ENCODE results near the gene GRIN2C.

GRIN2C gene

DNA sequence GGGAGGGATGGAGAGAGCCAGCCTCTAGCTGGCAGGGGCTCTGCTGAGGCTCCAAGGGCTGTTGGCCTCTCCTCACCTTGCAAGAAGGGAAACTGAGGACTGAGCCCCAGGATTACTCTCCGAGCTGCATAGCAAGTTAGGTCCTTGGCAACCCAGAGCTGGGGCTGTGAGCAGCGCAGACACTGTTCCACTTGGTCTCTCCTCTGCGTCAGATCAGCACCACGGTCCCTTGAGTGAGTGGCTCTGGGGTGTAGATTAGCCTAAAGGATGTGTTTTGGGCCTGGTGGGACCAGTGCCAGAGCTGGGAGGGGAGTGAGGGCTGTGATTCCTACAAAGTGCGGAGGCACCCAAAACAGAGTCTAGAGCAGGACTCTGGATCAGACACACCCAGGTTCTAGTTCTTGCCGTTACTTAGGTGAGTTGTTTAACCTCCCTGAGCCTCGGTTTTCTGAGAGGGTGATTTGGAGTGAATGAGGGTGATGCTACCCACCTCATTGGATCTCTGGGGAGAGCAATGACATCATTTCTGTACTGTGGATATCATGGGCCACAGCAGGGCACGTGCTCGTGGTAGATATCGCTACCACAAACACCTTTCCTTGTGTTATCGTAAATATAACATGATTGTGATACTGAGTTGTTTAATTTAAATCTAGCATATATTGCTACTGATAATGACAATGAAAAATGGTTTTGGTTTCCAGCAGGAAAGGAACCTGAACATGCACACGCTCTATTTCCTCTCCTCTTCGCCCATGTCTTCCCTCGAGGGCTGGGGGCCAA, 41.9 kb upstream of the GRIN2C start:
- TF ChIP-seq, protein P1, sequence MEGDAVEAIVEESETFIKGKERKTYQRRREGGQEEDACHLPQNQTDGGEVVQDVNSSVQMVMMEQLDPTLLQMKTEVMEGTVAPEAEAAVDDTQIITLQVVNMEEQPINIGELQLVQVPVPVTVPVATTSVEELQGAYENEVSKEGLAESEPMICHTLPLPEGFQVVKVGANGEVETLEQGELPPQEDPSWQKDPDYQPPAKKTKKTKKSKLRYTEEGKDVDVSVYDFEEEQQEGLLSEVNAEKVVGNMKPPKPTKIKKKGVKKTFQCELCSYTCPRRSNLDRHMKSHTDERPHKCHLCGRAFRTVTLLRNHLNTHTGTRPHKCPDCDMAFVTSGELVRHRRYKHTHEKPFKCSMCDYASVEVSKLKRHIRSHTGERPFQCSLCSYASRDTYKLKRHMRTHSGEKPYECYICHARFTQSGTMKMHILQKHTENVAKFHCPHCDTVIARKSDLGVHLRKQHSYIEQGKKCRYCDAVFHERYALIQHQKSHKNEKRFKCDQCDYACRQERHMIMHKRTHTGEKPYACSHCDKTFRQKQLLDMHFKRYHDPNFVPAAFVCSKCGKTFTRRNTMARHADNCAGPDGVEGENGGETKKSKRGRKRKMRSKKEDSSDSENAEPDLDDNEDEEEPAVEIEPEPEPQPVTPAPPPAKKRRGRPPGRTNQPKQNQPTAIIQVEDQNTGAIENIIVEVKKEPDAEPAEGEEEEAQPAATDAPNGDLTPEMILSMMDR (IDR thresholded peaks at IDR 0.05; ENCODE audit: borderline replicate concordance, insufficient read depth, low read depth, low read length), result no peak
- H3K4me3 ChIP-seq (ENCODE audit: low read depth, low read length), result no peak overlapping the region

DNA sequence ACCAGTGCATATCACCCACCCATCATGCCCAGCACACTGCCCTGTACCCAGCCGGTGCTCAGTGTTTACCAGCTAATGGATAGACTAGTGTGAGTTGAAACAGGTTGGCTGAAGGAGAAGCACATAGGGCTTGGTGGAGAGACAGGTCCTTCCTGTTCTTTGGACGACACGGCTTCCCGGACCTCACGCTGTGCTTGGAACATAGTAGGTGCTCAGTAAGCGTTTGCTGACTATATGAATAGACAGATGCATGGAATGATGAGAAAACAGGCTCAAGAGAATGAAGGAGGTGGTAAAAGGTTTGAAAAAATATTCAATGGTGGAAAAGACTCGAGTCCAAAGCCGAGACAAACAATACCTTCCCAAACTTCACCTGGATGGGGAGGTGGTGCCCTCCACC, 40.5 kb upstream of the GRIN2C start:
- H3K4me3 ChIP-seq (ENCODE audit: low read depth, low read length), result no peak overlapping the region
- TF ChIP-seq, protein P1 (IDR thresholded peaks at IDR 0.05; ENCODE audit: borderline replicate concordance, insufficient read depth, low read depth, low read length), result no peak

DNA sequence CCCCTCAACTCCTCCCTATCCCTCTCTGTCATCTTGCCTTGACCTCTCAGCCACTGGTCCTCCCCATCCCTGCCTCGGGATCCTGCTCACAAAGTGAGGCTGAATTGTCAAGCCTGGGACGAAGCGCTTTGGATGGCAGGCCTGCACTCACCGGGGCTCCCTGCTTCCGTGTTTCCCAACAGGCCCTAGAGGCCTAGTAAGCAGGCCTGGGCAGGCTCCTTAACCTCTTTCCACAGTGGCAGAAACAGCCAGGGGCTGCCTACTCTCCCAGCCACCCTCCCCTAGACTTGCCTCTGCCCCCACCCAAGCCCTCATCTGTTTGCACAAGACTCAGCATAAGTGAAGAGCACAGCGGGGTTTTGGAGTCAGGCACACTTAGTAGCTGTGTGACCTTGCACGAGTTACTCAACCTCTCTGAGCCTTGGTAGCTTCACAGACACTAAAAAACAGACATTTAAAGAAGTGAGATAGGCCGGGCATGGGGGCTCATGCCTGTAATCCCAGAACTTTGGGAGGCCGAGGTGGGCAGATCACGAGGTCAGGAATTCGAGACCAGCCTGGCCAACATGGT, 38.8 kb upstream of the GRIN2C start:
- TF ChIP-seq, protein P1 (IDR thresholded peaks at IDR 0.05; ENCODE audit: borderline replicate concordance, insufficient read depth, low read depth, low read length), result no peak
- H3K4me3 ChIP-seq (ENCODE audit: low read depth, low read length), result no peak overlapping the region

DNA sequence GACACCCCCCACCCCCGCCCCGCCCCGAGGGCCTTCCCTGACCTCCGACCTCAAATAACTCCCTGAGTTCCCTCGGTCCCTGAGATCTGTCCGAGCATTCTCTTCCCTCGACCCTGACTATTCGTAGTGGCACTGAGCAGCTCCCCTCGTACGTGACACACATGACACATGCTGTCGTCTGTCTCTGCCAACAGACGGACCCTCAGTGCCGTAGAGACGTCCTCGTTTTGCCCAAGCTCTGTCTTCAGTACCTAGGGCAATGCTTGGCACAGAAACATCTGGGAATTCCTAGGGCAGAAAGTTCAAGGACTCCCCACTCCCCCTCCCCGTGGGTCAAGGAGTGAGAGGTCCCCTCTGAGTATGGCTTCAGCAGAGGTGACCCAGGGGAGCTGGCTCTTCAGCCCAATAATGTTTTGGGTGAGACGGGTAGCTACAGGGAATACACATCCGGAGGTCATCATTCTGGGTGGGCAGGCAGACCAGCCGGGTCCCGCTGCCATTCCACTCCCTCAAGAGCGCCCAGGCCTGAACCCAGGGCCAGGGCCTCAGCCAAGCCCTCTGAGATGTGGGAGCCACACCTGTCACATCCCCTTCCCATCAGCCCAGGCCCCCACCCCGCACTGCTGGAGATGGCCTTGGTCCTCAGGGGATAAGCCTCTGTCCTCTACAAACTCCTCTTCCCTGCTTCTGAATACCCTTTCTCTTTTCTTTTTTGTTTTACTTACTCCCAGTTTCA, 34.4 kb upstream of the GRIN2C start:
- TF ChIP-seq, protein P1 (IDR thresholded peaks at IDR 0.05; ENCODE audit: borderline replicate concordance, insufficient read depth, low read depth, low read length), result no peak
- no peak overlapping the region for H3K4me3 ChIP-seq (ENCODE audit: low read depth, low read length)

DNA sequence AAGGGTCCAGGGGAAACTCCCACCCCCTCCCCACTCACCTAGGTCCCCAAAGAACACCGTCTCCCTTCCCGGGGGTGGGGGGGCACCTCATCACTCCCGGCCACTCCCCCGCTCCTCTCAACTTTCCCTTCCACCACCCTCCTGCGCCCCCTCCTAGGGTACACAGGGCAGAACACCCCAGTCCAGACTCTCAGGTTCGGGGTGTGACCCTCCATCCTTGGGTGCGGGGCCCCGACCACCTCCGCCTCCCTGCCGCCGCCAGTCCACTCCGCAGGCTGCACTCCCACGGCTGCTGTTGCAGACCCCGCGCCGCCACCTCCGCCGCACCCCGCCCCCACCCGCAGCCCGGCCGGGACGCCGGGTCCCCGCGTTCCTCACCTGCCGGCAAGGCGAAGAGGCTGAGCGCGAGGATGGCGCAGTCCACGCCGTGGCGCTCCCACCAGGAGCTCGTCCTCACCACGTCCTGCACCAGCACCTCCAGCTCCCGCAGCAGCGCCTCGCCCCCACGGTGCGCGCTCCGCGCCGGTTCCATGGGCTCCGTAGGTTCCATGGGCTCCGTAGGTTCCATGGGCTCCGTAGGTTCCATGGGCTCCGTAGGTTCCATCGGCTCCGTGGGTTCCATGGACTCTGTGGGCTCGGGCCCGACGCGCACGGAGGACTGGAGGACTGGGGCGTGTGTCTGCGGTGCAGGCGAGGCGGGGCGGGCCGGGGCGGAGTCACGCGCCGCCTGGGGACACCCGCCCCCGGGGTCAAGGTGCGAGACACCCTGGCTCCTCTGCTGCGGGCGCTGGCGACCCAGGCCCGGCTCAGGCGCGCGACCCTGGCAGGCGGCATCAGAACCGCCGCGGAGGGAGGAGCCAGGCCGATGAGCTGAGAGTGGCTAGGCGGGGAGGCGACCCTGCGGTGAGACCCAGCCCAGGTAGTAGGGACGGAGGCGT, 33.6 kb upstream of the GRIN2C start, which contains the start of gene FADS6:
Gene FADS6, minus strand, starts transcription at position 660 of the 938 bp plus-strand sequence. Its CDS starts 38 bp downstream, at position 622.
- H3K4me3 ChIP-seq (ENCODE audit: low read depth, low read length), result no peak within 1 kb of the TSS
- TF ChIP-seq, protein P1 (IDR thresholded peaks at IDR 0.05; ENCODE audit: borderline replicate concordance, insufficient read depth, low read depth, low read length), result no peak

DNA sequence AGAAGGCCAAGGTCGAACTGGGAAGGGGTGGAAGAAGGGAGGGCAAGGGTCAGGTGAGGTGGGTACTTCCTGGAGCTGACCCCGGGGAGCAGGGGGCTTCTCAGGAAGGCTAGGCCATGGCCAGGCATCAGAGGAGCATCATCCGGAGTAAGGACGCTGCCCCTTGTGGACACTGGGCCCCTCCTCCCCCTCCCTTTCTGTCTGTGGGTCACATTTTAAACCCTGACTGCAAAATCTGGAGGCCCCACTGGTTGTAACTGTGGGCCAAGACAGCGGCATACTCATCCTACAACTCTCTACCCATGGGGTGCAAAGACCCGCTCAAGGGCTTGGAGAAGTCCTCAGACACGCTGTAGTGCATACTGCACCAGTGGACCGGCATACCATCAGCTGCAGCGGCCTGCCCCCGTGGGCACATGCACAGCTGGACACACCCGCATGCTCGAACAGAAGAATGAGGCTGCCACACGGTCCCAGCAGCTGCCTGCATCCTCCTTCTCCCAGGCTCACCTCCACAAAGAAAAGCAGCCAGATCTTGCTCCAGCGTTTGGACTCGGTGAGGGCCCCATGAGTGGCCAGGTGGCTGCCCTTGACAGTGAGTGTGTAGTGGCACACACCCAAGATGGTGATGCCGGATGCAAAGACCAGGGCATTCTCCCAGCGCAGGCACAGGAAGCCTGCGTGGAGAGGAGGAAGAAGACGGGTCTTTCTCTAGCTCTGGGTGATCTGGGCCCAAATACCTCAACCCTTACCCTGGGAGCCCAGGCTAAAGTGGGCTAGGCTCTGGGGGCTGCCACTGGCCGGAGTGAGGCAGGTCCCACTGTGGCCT, 32.5 kb upstream of the GRIN2C start:
- TF ChIP-seq, protein P1 (IDR thresholded peaks at IDR 0.05; ENCODE audit: borderline replicate concordance, insufficient read depth, low read depth, low read length), result no peak
- H3K4me3 ChIP-seq (ENCODE audit: low read depth, low read length), result no peak overlapping the region

Data from GM12875 (cell line).